Mesenchymal stem cell (in vitro differentiated cells and primary cell): ENCODE data around the gene FBL.
"Not testable (repeated sequence)": the region's sequence is repeated elsewhere in the genome, so short reads cannot be mapped to it uniquely, and the experiment has no call there.

Experiments used
- DNase-seq: peaks from one replicate; pipeline ENCODE4 v3.0.0-alpha.2; 2013
- H2AFZ ChIP-seq: one replicate; pipeline ENCODE4 v1.6.1; 2013; ENCODE audit warnings: low read depth, mild to moderate bottlenecking, control low read depth, inconsistent platforms, low read length, moderate library complexity
- H2AK5ac ChIP-seq: 2 replicates; pipeline ENCODE4 v1.6.1; 2013; ENCODE audit warnings: low read length, moderate library complexity, mild to moderate bottlenecking, inconsistent platforms; ENCODE audit not compliant: severe bottlenecking
- H2BK120ac ChIP-seq: one replicate; pipeline ENCODE4 v1.6.1; 2013; ENCODE audit warnings: low read depth, mild to moderate bottlenecking, inconsistent platforms, low read length, moderate library complexity
- H2BK12ac ChIP-seq, 2 experiments: one replicate each; pipeline ENCODE4 v1.6.1; 2013; ENCODE audit warnings: inconsistent platforms in 2 of 2, low read length in 2 of 2, mild to moderate bottlenecking in 2 of 2, moderate library complexity in 2 of 2, control low read depth in 1 of 2
- H2BK15ac ChIP-seq: one replicate; pipeline ENCODE4 v1.6.1; 2013; ENCODE audit warnings: mild to moderate bottlenecking, low read depth, inconsistent platforms; ENCODE audit not compliant: poor library complexity, severe bottlenecking
- H2BK5ac ChIP-seq: 2 replicates; pipeline ENCODE4 v1.6.1; 2013; ENCODE audit warnings: low read depth, mild to moderate bottlenecking, low read length, control low read depth, inconsistent platforms; ENCODE audit not compliant: poor library complexity, severe bottlenecking
- H3K14ac ChIP-seq, 2 experiments: one replicate each; pipeline ENCODE4 v1.6.1; 2013; ENCODE audit warnings: inconsistent platforms in 2 of 2, low read length in 2 of 2, control low read depth in 1 of 2, mild to moderate bottlenecking in 1 of 2, moderate library complexity in 1 of 2
- H3K18ac ChIP-seq, 2 experiments: one replicate each; pipeline ENCODE4 v1.6.1; 2013; ENCODE audit warnings: inconsistent platforms in 2 of 2, low read length in 2 of 2, control low read depth in 1 of 2, low read depth in 1 of 2, mild to moderate bottlenecking in 1 of 2
- H3K23ac ChIP-seq, 2 experiments: one replicate each; pipeline ENCODE4 v1.6.1; 2013; ENCODE audit warnings: inconsistent platforms in 2 of 2, low read length in 2 of 2, mild to moderate bottlenecking in 2 of 2, moderate library complexity in 2 of 2, control low read depth in 1 of 2
- H3K27ac ChIP-seq: 2 replicates; pipeline ENCODE4 v1.5.1; 2013; ENCODE audit warnings: mild to moderate bottlenecking, moderate library complexity, low read length, control low read depth, inconsistent platforms; ENCODE audit not compliant: poor library complexity, severe bottlenecking
- H3K27me3 ChIP-seq, 2 experiments: 2 replicates each; pipeline versions ENCODE4 v1.6.1 to v1.7.0; 2013; ENCODE audit warnings: low read length in 2 of 2, mild to moderate bottlenecking in 2 of 2, moderate library complexity in 2 of 2, control low read depth in 1 of 2, inconsistent platforms in 1 of 2; ENCODE audit not compliant: control insufficient read depth in 1 of 2, insufficient read depth in 1 of 2
- H3K36me3 ChIP-seq, 2 experiments: 2 replicates each; pipeline versions ENCODE4 v1.6.1 to v1.7.0; 2013; ENCODE audit warnings: low read length in 2 of 2, control low read depth in 1 of 2, inconsistent platforms in 1 of 2, low read depth in 1 of 2, mild to moderate bottlenecking in 1 of 2; ENCODE audit not compliant: insufficient read depth in 2 of 2, control insufficient read depth in 1 of 2
- H3K4ac ChIP-seq, 2 experiments: one replicate each; pipeline ENCODE4 v1.6.1; 2013; ENCODE audit warnings: inconsistent platforms in 2 of 2, low read length in 2 of 2, mild to moderate bottlenecking in 2 of 2, moderate library complexity in 2 of 2, control low read depth in 1 of 2, low read depth in 1 of 2
- H3K4me1 ChIP-seq: 2 replicates; pipeline ENCODE4 v1.6.1; 2013; ENCODE audit warnings: low read depth, low read length, control low read depth; ENCODE audit not compliant: control insufficient read depth, insufficient read depth
- H3K4me2 ChIP-seq: 2 replicates; pipeline ENCODE4 v1.6.1; 2013; ENCODE audit warnings: low read length, mild to moderate bottlenecking, inconsistent platforms; ENCODE audit not compliant: poor library complexity, severe bottlenecking
- H3K4me3 ChIP-seq, 2 experiments: 2 replicates each; pipeline versions ENCODE4 v1.5.1 to v1.7.0; 2013; ENCODE audit warnings: low read length in 2 of 2, mild to moderate bottlenecking in 2 of 2, control low read depth in 1 of 2, low read depth in 1 of 2; ENCODE audit not compliant: insufficient read depth in 1 of 2
- H3K79me1 ChIP-seq: replicated peaks from 2 replicates; pipeline ENCODE4 v1.6.1; 2013; ENCODE audit warnings: mild to moderate bottlenecking, control low read depth, low read length, inconsistent platforms; ENCODE audit not compliant: poor library complexity, severe bottlenecking
- H3K9ac ChIP-seq: 2 replicates; pipeline ENCODE4 v1.7.0; 2013; ENCODE audit warnings: mild to moderate bottlenecking, low read length, moderate library complexity
- H3K9me3 ChIP-seq: 2 replicates; pipeline ENCODE4 v1.7.0; 2013; ENCODE audit warnings: mild to moderate bottlenecking, low read length; ENCODE audit not compliant: control insufficient read depth
- H4K8ac ChIP-seq: one replicate; pipeline ENCODE4 v1.6.1; 2013; ENCODE audit warnings: inconsistent platforms, mild to moderate bottlenecking, low read length, moderate library complexity
- H4K91ac ChIP-seq: one replicate; pipeline ENCODE4 v1.6.1; 2013; ENCODE audit warnings: mild to moderate bottlenecking, low read length, inconsistent platforms
- WGBS: methylation state at CpG from one replicate; pipeline ENCODE4 v1.1.7; 2013; ENCODE audit warnings: mixed read lengths; 5-methylcytosine and 5-hydroxymethylcytosine counted together

Gene FBL

GRCh38 chr19:39814595-39814994 is 31.6 kb downstream of the FBL start:
- no peak for DNase-seq
- H3K14ac ChIP-seq, result no peak overlapping the region
- H2BK5ac ChIP-seq, result no peak overlapping the region
- H3K4me1 ChIP-seq, result peaks cover 5% of the 10 kb centered on the region
- no peak overlapping the region for H3K18ac ChIP-seq
- no peak overlapping the region for H3K27ac ChIP-seq
- no peak overlapping the region for H3K9ac ChIP-seq
- H3K4me3 ChIP-seq, result no peak overlapping the region
- H3K79me1 ChIP-seq, result peaks cover 7% of the 10 kb centered on the region
- 91% methylated on average over 3 of the region's 3 CpGs for WGBS
- no peak overlapping the region for H3K23ac ChIP-seq
- H2BK12ac ChIP-seq, result no peak overlapping the region
- no peak overlapping the region for H3K4ac ChIP-seq
- no peak overlapping the region for H2AFZ ChIP-seq
- no peak overlapping the region for H2AK5ac ChIP-seq
- no peak overlapping the region for H3K4me2 ChIP-seq
- no peak overlapping the region for H4K8ac ChIP-seq
- H3K36me3 ChIP-seq, result peaks cover 0 to 5% of the 10 kb centered on the region in 2 experiments
- H2BK15ac ChIP-seq, result no peak overlapping the region
- no peak overlapping the region for H4K91ac ChIP-seq
- no peaks in the 10 kb centered on the region for H3K27me3 ChIP-seq
- H2BK120ac ChIP-seq, result no peak overlapping the region
- H3K9me3 ChIP-seq, result peaks cover 1% of the 10 kb centered on the region

GRCh38 chr19:39814111-39814510 is 32.1 kb downstream of the FBL start:
- not testable (repeated sequence) for H3K27ac ChIP-seq, H3K4ac ChIP-seq, H3K4me1 ChIP-seq, H3K4me3 ChIP-seq, H4K91ac ChIP-seq, H3K4me2 ChIP-seq, H2BK120ac ChIP-seq, H3K9ac ChIP-seq, H4K8ac ChIP-seq, H3K36me3 ChIP-seq, H2BK12ac ChIP-seq, H3K27me3 ChIP-seq, H3K23ac ChIP-seq, H3K9me3 ChIP-seq, H2BK5ac ChIP-seq, H2BK15ac ChIP-seq, H3K14ac ChIP-seq, H2AFZ ChIP-seq, H3K18ac ChIP-seq, H2AK5ac ChIP-seq, H3K79me1 ChIP-seq, DNase-seq
- WGBS, result 89% methylated on average over 1 of the region's 6 CpGs

- DNase-seq, result no peak
- 83% methylated on average over 9 of the region's 9 CpGs for WGBS
Observed at GRCh38 chr19:39813264-39813993, 32.8 kb downstream of the FBL start.

DNA sequence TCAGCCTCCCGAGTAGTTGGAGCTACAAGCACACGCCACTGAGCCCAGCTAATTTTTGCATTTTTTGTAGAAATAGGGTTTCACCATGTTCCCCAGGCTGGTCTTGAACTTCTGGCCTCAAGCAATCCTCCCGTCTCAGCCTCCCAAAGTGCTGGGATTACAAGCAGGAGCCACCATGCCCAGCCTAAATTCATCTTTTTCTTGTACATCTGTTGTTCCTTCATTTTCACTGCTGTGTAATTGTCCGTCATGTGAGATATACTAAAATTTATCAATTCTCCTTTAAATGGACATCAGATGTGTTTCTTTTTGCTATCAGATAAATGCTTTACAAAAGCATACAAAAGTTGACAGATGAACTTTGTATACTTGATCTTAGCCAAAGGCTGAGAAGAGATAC is 35.1 kb downstream of the FBL start:
- Histone ChIP-seq H3K23ac (no peak overlapping the region), H3K79me1 (no peaks in the 10 kb centered on the region), H3K4ac (no peak overlapping the region), H3K9me3 (peaks cover 6% of the 10 kb centered on the region), H2AK5ac (no peak overlapping the region), H2BK5ac (no peak overlapping the region), H2BK15ac (no peak overlapping the region), H4K91ac (no peak overlapping the region), H3K4me2 (no peak overlapping the region), H3K27ac (no peak overlapping the region), H2BK120ac (no peak overlapping the region), H3K9ac (no peak overlapping the region), H3K4me1 (no peaks in the 10 kb centered on the region), H3K36me3 (no peaks in the 10 kb centered on the region), H2BK12ac (no peak overlapping the region), H3K4me3 (no peak overlapping the region), H3K14ac (no peak overlapping the region), H4K8ac (no peak overlapping the region), H3K18ac (no peak overlapping the region), H3K27me3 (no peaks in the 10 kb centered on the region), H2AFZ (no peak overlapping the region)
- WGBS, result 70% methylated on average over 3 of the region's 4 CpGs
- DNase-seq, result no peak

More at GRCh38 chr19:39813264-39813993, 32.8 kb downstream of the FBL start:
- Histone ChIP-seq H3K4ac (no peak overlapping the region), H2AFZ (no peak overlapping the region), H3K36me3 (peaks cover 0 to 5% of the 10 kb centered on the region in 2 experiments), H2AK5ac (no peak overlapping the region), H2BK12ac (no peak overlapping the region), H2BK15ac (no peak overlapping the region), H4K91ac (no peak overlapping the region), H3K23ac (no peak overlapping the region), H3K9me3 (peaks cover 6% of the 10 kb centered on the region), H3K9ac (no peak overlapping the region), H3K27me3 (no peaks in the 10 kb centered on the region), H2BK120ac (no peak overlapping the region), H3K4me3 (no peak overlapping the region), H4K8ac (no peak overlapping the region), H3K18ac (no peak overlapping the region), H3K79me1 (peaks cover 3% of the 10 kb centered on the region), H2BK5ac (no peak overlapping the region), H3K14ac (no peak overlapping the region), H3K27ac (no peak overlapping the region), H3K4me2 (no peak overlapping the region), H3K4me1 (peaks cover 3% of the 10 kb centered on the region)
